Loucy (cell line): ENCODE data around the gene NKX1-2.

Experiments
- H2AFZ ChIP-seq: fragments of 200-600 bp; sonication (generic); 2 replicates; pipeline ENCODE4 v1.6.0; 2016; ENCODE audit warnings: antibody characterized with exemption, mild to moderate bottlenecking, low read length, moderate library complexity
- H3F3A ChIP-seq: fragments of 200-600 bp; 2 replicates; pipeline ENCODE4 v1.6.0; 2016; ENCODE audit warnings: antibody characterized with exemption, low read depth, mild to moderate bottlenecking
- H3K27me3 ChIP-seq: fragments of 200-600 bp; sonication (generic); 2 replicates; pipeline ENCODE4 v1.6.1; 2014; ENCODE audit warnings: low read length, mild to moderate bottlenecking; ENCODE audit not compliant: insufficient read depth, poor library complexity, severe bottlenecking
- H3K36me3 ChIP-seq: fragments of 200-600 bp; sonication (generic); 2 replicates; pipeline ENCODE4 v1.6.1; 2016; ENCODE audit warnings: low read length; ENCODE audit not compliant: insufficient read depth
- H3K4me1 ChIP-seq: fragments of 200-600 bp; sonication (generic); 2 replicates; pipeline ENCODE4 v1.5.1; 2014; ENCODE audit warnings: low read length, mild to moderate bottlenecking; ENCODE audit not compliant: insufficient read depth, poor library complexity, severe bottlenecking
- H3K4me2 ChIP-seq: fragments of 200-600 bp; sonication (generic); 2 replicates; pipeline ENCODE4 v1.6.0; 2014; ENCODE audit warnings: antibody characterized with exemption, low read length, low read depth, mild to moderate bottlenecking; ENCODE audit not compliant: poor library complexity, severe bottlenecking
- H3K4me3 ChIP-seq: fragments of 200-600 bp; sonication (generic); 2 replicates; pipeline ENCODE4 v1.5.1; 2014; ENCODE audit warnings: low read length, mild to moderate bottlenecking, mixed read lengths; ENCODE audit not compliant: poor library complexity, severe bottlenecking
- H3K79me2 ChIP-seq: fragments of 200-600 bp; sonication (generic); 2 replicates; pipeline ENCODE4 v1.6.1; 2014; ENCODE audit warnings: low read length; ENCODE audit not compliant: insufficient read depth
- H3K9ac ChIP-seq: fragments of 200-600 bp; sonication (generic); 2 replicates; pipeline ENCODE4 v1.6.0; 2014; ENCODE audit warnings: mild to moderate bottlenecking, low read depth, low read length, moderate library complexity; ENCODE audit not compliant: poor library complexity, severe bottlenecking
- H3K9me2 ChIP-seq: fragments of 200-600 bp; sonication (generic); replicated peaks from 2 replicates; pipeline ENCODE4 v1.6.1; 2016; ENCODE audit warnings: low read depth, low read length, mixed read lengths
- H3K9me3 ChIP-seq: fragments of 200-600 bp; sonication (generic); 2 replicates; pipeline ENCODE4 v1.6.1; 2014; ENCODE audit warnings: mild to moderate bottlenecking, antibody characterized with exemption, low read length, low read depth; ENCODE audit not compliant: insufficient read depth
- H4K20me1 ChIP-seq: fragments of 200-600 bp; sonication (generic); 2 replicates; pipeline ENCODE4 v1.6.0; 2014; ENCODE audit warnings: antibody characterized with exemption, low read length, mild to moderate bottlenecking; ENCODE audit not compliant: insufficient read depth, poor library complexity, severe bottlenecking
- EZH2phosphoT487 ChIP-seq: fragments of 200-600 bp; IDR thresholded peaks from 2 replicates; pipeline ENCODE4 v1.6.1; 2018; ENCODE audit warnings: antibody characterized with exemption, mild to moderate bottlenecking, moderate library complexity, borderline replicate concordance
- TF ChIP-seq, protein P1 (sequence below): fragments of 200-600 bp; sonication (generic); conservative IDR thresholded peaks from 2 replicates; pipeline ENCODE4 v1.5.1; 2014; ENCODE audit warnings: mild to moderate bottlenecking, antibody characterized with exemption, low read length

Gene NKX1-2

DNA sequence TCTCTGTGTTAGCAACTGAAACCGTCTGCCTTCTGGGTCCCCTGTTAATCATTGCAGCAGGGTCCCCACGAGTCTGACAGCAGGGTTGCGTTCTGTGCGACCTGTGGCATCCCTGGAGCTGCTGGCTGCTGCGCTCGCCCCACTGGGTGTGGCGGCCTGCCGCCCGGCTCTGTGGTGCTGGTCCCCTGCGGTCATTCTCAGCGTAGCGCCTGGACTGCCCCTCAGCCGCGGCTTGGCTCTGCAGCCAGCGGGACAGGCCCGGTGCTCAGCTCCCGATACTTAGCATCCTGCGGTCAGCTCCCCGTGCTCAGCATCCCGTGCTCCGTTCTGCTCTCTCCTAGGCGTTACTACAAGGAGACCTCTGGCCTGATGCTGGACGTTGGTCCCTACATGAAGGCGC lies 46.8 kb upstream of the NKX1-2 start:
- H3K4me3 ChIP-seq: no peak overlapping the region
- H3K79me2 ChIP-seq: no peaks in the 10 kb centered on the region
- H4K20me1 ChIP-seq: no peaks in the 10 kb centered on the region
- no peak overlapping the region for H3K9ac ChIP-seq
- peaks cover 5% of the 10 kb centered on the region; the same call in 1 of the 2 replicates for H3K36me3 ChIP-seq
- H3K4me1 ChIP-seq: no peaks in the 10 kb centered on the region
- H3K9me2 ChIP-seq: no peaks in the 10 kb centered on the region
- H3K27me3 ChIP-seq: no peaks in the 10 kb centered on the region
- H2AFZ ChIP-seq: no peak overlapping the region
- TF ChIP-seq, protein P1, sequence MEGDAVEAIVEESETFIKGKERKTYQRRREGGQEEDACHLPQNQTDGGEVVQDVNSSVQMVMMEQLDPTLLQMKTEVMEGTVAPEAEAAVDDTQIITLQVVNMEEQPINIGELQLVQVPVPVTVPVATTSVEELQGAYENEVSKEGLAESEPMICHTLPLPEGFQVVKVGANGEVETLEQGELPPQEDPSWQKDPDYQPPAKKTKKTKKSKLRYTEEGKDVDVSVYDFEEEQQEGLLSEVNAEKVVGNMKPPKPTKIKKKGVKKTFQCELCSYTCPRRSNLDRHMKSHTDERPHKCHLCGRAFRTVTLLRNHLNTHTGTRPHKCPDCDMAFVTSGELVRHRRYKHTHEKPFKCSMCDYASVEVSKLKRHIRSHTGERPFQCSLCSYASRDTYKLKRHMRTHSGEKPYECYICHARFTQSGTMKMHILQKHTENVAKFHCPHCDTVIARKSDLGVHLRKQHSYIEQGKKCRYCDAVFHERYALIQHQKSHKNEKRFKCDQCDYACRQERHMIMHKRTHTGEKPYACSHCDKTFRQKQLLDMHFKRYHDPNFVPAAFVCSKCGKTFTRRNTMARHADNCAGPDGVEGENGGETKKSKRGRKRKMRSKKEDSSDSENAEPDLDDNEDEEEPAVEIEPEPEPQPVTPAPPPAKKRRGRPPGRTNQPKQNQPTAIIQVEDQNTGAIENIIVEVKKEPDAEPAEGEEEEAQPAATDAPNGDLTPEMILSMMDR: no peak
- no peak for TF ChIP-seq EZH2phosphoT487
- H3K9me3 ChIP-seq: peaks cover 2% of the 10 kb centered on the region; the same call in 1 of the 2 replicates
- no peaks in the 10 kb centered on the region for H3F3A ChIP-seq
- no peak overlapping the region for H3K4me2 ChIP-seq

DNA sequence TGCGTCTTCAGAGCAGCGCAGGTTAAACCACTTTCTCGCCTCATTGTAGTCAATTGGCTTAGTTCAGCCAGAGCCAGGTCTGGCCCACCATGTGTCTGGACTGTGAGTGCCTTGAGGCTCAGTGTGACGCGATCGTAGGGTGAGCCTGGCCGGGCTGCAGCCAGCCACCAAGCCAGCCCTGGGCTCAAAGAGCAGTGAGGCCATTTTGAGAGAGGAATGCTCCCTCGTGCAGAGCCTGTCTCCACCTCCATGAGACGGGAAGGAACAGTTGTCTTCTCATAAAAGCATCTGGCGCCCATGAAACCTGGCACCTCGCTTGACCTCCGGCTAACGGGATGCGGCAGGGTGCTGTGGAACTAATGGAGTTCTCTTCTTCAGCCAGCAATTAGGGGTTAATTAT lies 46.3 kb upstream of the NKX1-2 start:
- peaks cover 5% of the 10 kb centered on the region; the same call in 1 of the 2 replicates for H3K36me3 ChIP-seq
- TF ChIP-seq EZH2phosphoT487: no peak
- TF ChIP-seq, protein P1: no peak
- H3K27me3 ChIP-seq: no peaks in the 10 kb centered on the region
- peaks cover 2% of the 10 kb centered on the region; the same call in 1 of the 2 replicates for H3K9me3 ChIP-seq
- no peaks in the 10 kb centered on the region for H3K9me2 ChIP-seq
- no peak overlapping the region for H3K4me3 ChIP-seq
- H3K79me2 ChIP-seq: no peaks in the 10 kb centered on the region
- H4K20me1 ChIP-seq: no peaks in the 10 kb centered on the region
- no peak overlapping the region for H3K9ac ChIP-seq
- no peak overlapping the region for H2AFZ ChIP-seq
- no peaks in the 10 kb centered on the region for H3F3A ChIP-seq
- no peak overlapping the region for H3K4me2 ChIP-seq
- no peaks in the 10 kb centered on the region for H3K4me1 ChIP-seq

- Histone ChIP-seq H3K9ac (no peak overlapping the region), H3F3A (no peaks in the 10 kb centered on the region), H4K20me1 (no peaks in the 10 kb centered on the region), H3K4me1 (no peaks in the 10 kb centered on the region), H3K9me2 (no peaks in the 10 kb centered on the region), H3K79me2 (no peaks in the 10 kb centered on the region), H3K36me3 (peaks cover 2% of the 10 kb centered on the region; the same call in 1 of the 2 replicates), H3K27me3 (no peaks in the 10 kb centered on the region), H3K9me3 (peaks cover under 1% of the 10 kb centered on the region; the same call in 1 of the 2 replicates), H2AFZ (no peak overlapping the region), H3K4me2 (no peak overlapping the region), H3K4me3 (no peak overlapping the region)
- TF ChIP-seq, protein P1: no peak
- no peak for TF ChIP-seq EZH2phosphoT487
Observed at GRCh38 chr10:124495725-124496124, 45.9 kb upstream of the NKX1-2 start.
